Activated B cell treated with CpG ODN at 0.5 μM for 24 hours (primary cell): ENCODE measurements around the gene UTP25. TPM values are rescaled to one million over a fixed set of nuclear protein-coding genes. Genes with fewer than 3 reads are reported as not detected.

Experiments
- ATAC-seq: fragments of 200-7000 bp; cut with Tn5 transposase; one replicate; pipeline ENCODE4 v1.10.0; 2021; ENCODE audit warnings: low read depth, mild to moderate bottlenecking, moderate library complexity
- CTCF ChIA-PET: fragments of 350-600 bp; sonication (Branson Sonifier 250); formaldehyde crosslinking; loops from one replicate; lab custom pipeline; 2021; ENCODE audit warnings: antibody characterized with exemption; lab: Charles Lee
- POLR2A ChIA-PET: fragments of 350-600 bp; sonication (Branson Sonifier 250); formaldehyde crosslinking; loops from one replicate; lab custom pipeline; 2021; ENCODE audit warnings: antibody characterized with exemption; lab: Charles Lee
- DNase-seq: peaks from one replicate; pipeline ENCODE4 v3.0.0; 2022
- H3K27ac Mint-ChIP-seq: one replicate; pipeline ENCODE4 v1.8.0; 2020; ENCODE audit warnings: mixed read lengths
- H3K27me3 Mint-ChIP-seq: one replicate; pipeline ENCODE4 v1.8.0; 2021; ENCODE audit warnings: mixed read lengths
- H3K36me3 Mint-ChIP-seq: one replicate; pipeline ENCODE4 v1.8.0; 2021; ENCODE audit warnings: low read depth, mixed read lengths
- H3K4me1 Mint-ChIP-seq: one replicate; pipeline ENCODE4 v1.8.0; 2021; ENCODE audit warnings: mixed read lengths
- H3K4me3 Mint-ChIP-seq: one replicate; pipeline ENCODE4 v1.8.0; 2020; ENCODE audit warnings: mild to moderate bottlenecking, mixed read lengths
- H3K9me3 Mint-ChIP-seq: one replicate; pipeline ENCODE4 v1.8.0; 2020; ENCODE audit warnings: mixed read lengths
- intact Hi-C: fragments of 100-400 bp; cut with micrococcal nuclease; formaldehyde crosslinking; loops from one replicate; pipeline ENCODE4 v1.15.1; 2024
- total RNA-seq: library from RNA; stranded (reverse); gene quantifications from 2 replicates; pipeline ENCODE4 v1.2.3, GENCODE V29; 2022
- TF ChIP-seq, protein P1 (sequence below): fragments of 200-600 bp; IDR thresholded peaks from one replicate; pipeline ENCODE4 v1.8.0; 2022; ENCODE audit warnings: antibody characterized with exemption, mild to moderate bottlenecking

UTP25 gene
- total RNA-seq, 1 donor from 2014 or later: 15.4 TPM

DNA sequence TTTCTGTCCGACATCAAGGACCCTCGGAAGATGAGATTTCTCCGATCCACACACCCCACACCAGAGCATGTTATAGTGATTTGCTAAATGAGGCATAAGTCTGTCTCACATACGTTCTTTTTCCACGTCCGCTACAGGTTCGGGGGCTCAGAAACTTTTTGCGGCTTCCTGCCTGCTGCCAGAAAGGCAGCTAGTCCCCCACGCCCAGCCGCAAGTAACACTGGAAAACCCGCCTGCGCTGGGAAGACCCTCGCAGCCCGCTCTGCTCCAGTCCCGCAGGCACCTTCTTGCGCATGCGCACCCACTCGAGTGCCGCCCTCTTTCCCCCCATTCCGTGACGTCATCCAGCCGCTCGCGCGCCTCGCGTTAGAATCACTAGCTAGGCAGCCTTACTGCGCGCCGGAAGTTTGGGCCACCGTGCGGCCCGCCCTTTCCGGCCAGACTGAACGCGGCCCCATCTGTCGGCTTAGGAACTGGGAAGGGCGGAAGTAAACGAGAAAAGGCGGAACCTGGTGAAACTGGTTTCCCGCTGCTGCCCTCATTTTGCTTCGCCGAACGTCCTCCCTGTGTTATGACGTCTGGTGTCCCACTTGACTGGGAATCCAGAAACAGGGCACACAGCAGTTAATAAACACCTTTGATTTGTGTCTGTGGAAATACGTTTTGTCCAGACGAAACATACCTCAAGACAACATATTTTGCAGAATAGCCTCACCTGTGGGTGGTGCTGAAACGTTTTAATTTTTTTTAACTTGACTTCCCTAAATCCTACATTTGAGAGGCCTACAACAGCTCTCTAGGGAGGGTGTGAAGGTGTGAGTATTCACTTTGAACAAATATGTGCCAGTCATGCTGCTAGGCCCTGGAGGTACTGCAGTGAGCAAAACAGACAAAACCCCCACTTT, 43.3 kb upstream of the UTP25 start, which contains the start of gene C1orf74:
TSS of gene C1orf74 (minus strand) at position 295 of the 905 bp plus-strand sequence. CDS start 925 bp downstream, outside the sequence.
- Mint-ChIP-seq H3K4me1 (peaks cover 20% of the 10 kb centered on the region), H3K36me3 (peaks cover 36% of the 10 kb centered on the region), H3K9me3 (peaks cover 3% of the 10 kb centered on the region), H3K27me3 (peaks cover 10% of the 10 kb centered on the region), H3K27ac (peak within 1 kb of the TSS; percentile 98), H3K4me3 (peak within 1 kb of the TSS; percentile 99)
- peak; percentile 99 for DNase-seq
- intact Hi-C loops: loop anchor here (1.0 to 10.0 kb wide), 6 partner anchors 16 to 1543 kb away; partner anchors contain the start of genes IRF6, RCOR3, TRAF5 and UTP25
- TF ChIP-seq, protein P1, sequence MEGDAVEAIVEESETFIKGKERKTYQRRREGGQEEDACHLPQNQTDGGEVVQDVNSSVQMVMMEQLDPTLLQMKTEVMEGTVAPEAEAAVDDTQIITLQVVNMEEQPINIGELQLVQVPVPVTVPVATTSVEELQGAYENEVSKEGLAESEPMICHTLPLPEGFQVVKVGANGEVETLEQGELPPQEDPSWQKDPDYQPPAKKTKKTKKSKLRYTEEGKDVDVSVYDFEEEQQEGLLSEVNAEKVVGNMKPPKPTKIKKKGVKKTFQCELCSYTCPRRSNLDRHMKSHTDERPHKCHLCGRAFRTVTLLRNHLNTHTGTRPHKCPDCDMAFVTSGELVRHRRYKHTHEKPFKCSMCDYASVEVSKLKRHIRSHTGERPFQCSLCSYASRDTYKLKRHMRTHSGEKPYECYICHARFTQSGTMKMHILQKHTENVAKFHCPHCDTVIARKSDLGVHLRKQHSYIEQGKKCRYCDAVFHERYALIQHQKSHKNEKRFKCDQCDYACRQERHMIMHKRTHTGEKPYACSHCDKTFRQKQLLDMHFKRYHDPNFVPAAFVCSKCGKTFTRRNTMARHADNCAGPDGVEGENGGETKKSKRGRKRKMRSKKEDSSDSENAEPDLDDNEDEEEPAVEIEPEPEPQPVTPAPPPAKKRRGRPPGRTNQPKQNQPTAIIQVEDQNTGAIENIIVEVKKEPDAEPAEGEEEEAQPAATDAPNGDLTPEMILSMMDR: no peak
- ChIA-PET POLR2A (interaction anchor here (0.7 to 3.5 kb wide), 10 partner anchors 10 to 1540 kb away, joined by 3 to 50 read pairs (median 8); partner anchors contain the start of genes HHAT, TRAF3IP3 and UTP25), CTCF (interaction anchor here (0.9 to 1.6 kb wide), 4 partner anchors 15 to 38 kb away, joined by 3 to 5 read pairs (median 4); partner anchors contain the start of gene TRAF3IP3)
- ATAC-seq: peak; percentile 98

DNA sequence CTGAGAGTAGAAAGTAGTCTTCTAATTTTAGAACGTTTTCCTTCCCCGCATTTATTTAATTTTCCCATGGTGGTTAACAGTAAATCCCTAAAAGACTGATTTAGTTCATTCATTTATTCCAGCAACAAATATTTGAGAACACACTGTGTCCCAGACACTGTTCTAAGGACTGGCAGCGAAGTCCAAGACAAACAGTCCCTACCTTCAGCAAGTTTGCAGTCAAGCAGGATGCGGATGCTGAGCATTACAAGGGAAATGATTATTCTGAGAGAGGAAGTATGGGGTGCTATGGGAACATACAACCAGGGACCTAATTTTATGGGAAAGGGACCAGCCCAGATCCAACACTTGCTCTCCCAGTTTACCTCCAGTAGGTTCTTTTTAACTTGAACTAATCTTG, 42.2 kb upstream of the UTP25 start:
- peaks cover 18% of the 10 kb centered on the region for H3K27me3 Mint-ChIP-seq
- peaks cover 26% of the 10 kb centered on the region for H3K36me3 Mint-ChIP-seq
- no peak for DNase-seq
- POLR2A ChIA-PET: interaction anchor here (3.2 to 3.5 kb wide), 2 partner anchors 17 to 30 kb away, joined by 34 to 50 read pairs; partner anchors contain the start of gene TRAF3IP3
- ATAC-seq: no peak
- peaks cover 3% of the 10 kb centered on the region for H3K9me3 Mint-ChIP-seq
- H3K4me1 Mint-ChIP-seq: peaks cover 20% of the 10 kb centered on the region
- CTCF ChIA-PET: no interaction called here
- no peak overlapping the region for H3K4me3 Mint-ChIP-seq
- intact Hi-C loops: loop anchor here (10.0 kb wide), 1 partner anchor 1469 kb away; the partner anchor contains the start of gene RCOR3
- no peak overlapping the region for H3K27ac Mint-ChIP-seq
- TF ChIP-seq, protein P1: no peak

DNA sequence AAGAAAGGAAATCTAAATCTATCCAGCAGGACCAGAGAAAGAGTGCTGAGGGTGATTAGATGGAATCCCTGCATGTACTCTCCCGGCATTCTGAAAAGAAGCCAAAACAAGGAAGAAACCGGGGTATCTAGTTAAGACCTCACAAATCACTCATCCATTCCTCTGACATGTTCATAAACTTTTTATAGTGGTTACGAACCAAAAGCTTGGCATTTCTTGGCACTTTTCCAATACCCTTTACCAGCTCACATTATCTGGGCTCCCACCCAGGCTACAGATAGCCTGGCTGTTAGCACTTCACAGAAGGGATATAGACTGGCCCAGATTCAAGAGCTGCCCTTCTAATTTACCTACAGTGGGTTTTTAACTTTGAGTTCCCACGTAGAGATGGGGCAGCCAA, 41.6 kb upstream of the UTP25 start:
- Mint-ChIP-seq H3K9me3 (peaks cover 3% of the 10 kb centered on the region), H3K4me3 (no peak overlapping the region), H3K36me3 (peaks cover 24% of the 10 kb centered on the region), H3K4me1 (peaks cover 20% of the 10 kb centered on the region), H3K27me3 (peaks cover 21% of the 10 kb centered on the region), H3K27ac (no peak overlapping the region)
- intact Hi-C loops: loop anchor here (10.0 kb wide), 1 partner anchor 1469 kb away; the partner anchor contains the start of gene RCOR3
- DNase-seq: no peak
- CTCF ChIA-PET: no interaction called here
- TF ChIP-seq, protein P1: no peak
- no peak for ATAC-seq
- POLR2A ChIA-PET: no interaction called here

DNA sequence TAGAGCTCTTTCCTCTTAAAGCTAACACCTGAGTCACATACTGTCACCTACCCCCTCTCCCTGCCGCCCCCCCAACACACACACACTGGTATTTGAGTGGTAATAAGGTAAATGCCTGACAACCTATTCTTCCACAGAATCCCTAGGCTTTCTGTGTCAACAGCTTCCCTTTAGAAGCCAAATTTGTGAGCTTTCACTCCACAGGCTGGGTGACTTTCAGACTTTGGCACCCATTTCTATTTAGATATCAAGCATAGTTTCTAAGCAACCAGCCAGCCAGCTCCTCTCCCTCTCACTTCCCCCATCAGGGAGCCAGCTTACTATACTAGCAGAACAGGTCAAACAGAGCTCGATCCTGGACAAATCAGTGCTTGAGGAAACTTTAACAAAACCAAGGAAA, 40.2 kb upstream of the UTP25 start:
- TF ChIP-seq, protein P1: no peak
- CTCF ChIA-PET: interaction anchor here (0.6 to 0.9 kb wide), 2 partner anchors 40 to 90 kb away, joined by 3 to 4 read pairs; partner anchors contain the start of gene UTP25
- POLR2A ChIA-PET: interaction anchor here (0.9 to 1.0 kb wide), 3 partner anchors 9 to 32 kb away, joined by 3 to 4 read pairs (median 3); partner anchors contain the start of gene TRAF3IP3
- Mint-ChIP-seq H3K36me3 (peaks cover 13% of the 10 kb centered on the region), H3K4me3 (no peak overlapping the region), H3K4me1 (peaks cover 20% of the 10 kb centered on the region), H3K27me3 (peaks cover 26% of the 10 kb centered on the region), H3K27ac (no peak overlapping the region), H3K9me3 (peaks cover 3% of the 10 kb centered on the region)
- DNase-seq (no peak), ATAC-seq (no peak)
- intact Hi-C loops: loop anchor here (10.0 kb wide), 1 partner anchor 1467 kb away; the partner anchor contains the start of gene RCOR3
